DMS79 (cell line): ENCODE results near the gene TNNC1.

Experiments
- DNase-seq: peaks from one replicate; lab custom pipeline; 2025; lab: John Stamatoyannopoulos, UW

TNNC1 gene

DNA sequence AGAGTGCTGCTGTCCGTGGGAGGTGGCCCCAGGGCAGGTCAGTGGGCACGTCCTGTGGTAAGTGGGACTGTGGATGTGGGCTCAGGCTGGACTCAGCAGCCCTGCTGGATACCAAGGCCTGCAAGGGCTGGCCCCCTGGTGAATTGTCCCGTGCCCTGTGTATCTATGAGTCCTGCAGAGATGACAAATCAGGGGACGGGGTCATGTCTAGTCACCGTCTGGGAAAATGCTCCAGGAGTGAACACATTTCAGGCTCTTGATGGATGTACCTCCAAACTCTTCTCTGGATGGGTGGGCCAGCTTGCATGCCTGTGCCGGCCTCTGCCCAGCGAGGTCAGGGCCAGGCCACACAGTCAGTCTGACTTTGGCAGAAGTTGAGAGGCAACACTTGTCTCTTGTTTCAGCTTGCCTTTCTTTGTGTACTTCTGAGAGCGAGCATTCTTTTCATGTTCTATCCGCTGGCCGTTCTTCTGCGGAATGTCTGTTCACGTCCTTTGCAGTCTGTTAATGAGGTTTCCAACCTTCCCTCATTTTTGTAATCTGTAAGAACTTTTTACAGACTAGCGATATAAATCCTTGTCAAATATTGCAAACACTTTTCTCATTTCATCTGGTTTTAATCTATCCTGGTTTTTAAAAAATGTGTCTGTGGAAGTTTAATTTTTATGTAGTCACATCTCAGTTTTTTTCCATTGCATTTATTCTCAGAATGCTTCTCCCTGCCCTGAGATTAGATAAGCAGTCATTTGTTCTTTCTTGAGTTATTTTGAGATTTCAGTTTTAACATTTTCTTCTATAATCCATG, 29.9 kb upstream of the TNNC1 start:
- DNase-seq = no peak

DNA sequence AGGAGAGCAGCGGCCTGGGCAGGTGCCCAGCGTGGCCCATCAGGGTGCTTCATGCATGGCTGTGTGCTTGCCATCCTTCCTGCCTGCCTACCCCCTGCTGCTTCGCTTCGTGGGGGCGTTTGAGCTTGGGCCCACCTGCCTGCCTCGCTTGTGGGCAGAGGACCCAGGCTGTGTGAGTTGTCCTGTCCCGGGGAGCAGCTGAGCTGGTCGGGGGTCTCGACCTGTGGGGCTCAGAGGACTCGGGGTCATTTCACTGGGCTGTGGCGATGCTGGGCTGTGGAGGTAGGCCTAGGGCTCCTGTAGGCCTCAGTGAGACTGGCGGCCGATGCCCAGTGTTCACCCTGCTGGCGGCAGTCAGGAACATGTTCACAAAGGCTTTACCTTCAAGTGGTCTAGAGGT, 29.2 kb upstream of the TNNC1 start:
- DNase-seq = no peak

DNA sequence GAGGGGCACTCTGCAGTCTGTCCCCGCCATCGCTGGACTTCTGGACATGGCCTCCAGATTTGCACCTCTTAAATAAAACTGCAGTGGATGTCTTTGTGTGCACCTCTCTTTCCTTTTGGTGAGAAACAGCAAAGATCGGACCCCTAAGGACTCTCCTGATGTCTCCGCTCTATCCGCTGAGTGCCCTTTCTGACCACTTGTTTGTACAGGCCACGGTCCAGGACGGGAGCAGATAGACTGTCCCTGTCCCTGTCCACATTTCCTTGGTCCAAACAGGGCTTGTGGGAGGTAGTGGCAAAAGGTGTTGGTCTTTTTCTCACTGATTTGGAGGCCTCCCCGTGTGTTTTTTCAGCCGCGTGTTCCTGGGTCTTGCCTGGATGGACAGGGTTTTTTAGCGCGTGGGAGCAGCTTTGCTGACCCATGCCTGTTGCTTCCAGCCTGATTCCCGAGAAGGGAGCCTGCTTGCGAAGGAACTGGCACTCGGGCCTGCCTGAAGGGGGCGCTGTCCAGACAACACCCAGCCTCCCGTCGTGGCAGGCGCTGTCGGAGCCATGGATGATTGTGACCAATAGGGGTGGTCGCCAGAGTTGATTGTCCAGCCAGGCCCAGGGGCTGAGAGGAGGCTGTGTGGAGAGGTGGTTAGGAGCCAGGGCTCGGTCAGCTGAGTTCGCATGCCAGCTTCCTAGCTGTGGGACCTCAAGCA, 28.1 kb upstream of the TNNC1 start:
- no peak for DNase-seq

DNA sequence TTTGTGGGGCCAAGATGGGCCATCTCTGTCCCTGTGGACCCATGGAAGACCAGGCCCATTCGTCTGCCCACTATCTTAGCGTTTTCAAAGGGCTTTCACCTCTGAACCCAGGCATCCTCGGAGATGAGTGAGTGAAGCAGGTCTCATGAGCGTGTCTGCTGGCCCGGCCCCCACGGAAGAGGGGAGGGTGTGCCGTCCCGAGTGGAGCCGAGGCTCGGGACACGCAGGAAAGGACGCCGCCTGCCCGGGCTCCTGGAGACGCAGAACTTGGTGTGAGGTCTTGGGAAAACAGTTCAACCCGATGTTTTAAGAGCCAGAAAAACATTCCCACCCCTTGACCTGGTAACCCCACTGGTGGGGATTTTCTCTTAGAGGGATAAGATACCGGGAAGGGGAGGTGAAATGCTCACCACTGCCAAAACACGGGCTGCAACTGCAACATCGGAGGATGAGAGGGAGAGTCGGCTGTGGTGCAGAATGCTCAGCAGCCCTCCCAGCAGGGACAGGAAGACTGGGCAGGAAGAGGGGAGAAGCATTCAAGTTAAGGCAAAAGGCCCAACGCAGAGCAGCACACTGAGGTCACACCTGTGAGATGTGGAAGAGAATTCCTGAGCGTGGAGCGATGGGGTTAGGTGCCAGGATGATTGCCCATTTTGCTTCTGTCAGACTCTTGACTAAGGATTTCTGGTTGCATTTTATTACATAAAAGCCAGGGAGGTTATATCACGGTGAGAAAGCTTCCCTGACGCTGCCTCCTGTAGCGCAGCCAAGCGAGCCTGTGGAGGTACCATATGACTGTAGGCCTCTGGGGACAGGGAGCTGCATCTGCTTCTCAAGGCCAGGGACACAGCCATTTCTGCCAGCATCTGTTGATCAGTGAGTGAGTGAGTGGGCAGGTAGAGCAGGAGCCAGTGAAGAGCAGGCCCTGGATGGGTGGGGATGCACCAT, 27.2 kb upstream of the TNNC1 start:
- no peak for DNase-seq

DNA sequence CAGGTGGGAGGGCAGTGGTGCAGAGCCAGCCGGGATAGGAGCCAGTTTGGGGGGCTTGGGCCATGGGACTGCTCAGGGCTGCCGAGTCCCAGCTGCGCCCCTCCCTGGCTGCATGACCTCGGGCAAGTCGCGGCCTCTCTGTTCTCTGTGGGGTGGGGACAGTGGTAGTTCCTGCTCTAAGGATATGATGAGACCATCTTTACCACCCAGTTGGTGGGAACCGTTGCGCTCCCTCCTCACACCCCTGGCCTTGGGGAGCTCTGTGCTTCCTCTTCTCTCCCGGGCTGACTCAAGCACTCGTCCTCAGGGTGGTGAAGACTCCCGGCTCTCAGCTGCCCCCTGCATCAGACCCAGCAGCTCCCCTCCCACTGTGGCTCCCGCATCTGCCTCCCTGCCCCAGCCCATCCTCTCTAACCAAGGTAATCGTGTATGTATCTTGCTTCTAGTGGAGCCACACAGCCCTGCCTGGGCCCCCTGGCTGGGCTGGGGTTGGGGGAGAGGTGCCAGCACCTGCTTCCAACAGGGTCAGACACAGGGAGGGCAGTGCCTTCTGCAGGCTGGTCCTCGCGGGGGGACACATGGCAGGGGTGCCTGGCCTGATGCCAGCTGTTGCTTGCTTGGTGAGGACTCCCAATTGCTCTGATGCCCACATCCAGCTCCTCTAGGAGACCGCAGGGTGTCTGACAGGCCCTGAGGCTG, 26.2 kb upstream of the TNNC1 start:
- DNase-seq = no peak

DNA sequence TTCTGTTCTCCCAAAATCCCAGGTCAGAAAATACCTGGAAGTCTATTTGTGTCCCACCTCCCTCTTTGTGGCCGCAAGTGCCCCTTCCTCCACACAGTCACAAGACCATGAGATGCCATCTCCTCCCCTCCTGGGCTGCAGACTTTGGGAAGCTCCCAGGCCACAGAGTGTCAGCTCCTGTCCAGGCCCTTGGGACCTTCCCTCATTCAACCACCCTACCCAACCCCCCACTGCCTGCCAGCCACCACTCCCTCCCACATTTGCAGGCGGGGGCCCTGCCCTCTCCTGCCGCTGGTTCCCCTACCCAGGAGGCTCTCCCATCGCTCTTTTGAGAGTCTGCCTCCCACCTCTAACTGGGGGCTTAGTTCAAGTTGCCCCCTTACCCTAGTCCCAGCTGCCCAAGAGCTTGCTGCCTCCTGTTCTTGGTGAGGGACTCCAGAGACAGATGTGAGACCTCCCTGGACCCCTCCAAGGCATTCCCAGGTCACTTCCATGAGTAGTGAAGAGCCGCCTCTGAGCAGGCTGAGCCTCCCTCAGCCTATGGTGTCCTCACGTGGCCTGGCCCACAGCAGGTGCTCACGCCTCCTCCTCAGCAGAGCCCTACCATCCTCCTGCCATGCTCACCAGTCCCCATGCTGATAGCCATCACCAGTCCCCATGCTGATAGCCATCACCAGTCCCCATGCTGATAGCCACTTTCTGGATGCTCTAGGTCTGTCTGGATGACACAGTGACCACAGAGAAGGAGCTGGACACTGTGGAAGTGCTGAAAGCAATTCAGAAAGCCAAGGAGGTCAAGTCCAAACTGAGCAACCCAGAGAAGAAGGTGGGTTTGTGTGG, 25.4 kb upstream of the TNNC1 start:
- DNase-seq = no peak

DNA sequence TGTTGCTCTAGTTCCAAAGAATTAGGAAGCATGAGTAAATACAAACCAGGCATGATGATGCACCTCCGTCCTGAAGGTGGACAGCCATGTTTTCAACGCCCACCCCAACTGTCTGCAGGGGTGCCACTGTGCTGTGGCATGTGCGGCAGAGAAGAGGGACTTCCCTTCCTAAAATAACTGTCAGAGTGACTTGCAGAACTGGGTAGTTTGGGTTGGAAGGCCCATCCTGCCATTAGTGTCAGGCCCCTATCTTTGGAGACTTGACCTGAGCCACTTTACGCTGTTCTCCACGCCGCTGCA, 23.9 kb upstream of the TNNC1 start:
- no peak for DNase-seq

DNA sequence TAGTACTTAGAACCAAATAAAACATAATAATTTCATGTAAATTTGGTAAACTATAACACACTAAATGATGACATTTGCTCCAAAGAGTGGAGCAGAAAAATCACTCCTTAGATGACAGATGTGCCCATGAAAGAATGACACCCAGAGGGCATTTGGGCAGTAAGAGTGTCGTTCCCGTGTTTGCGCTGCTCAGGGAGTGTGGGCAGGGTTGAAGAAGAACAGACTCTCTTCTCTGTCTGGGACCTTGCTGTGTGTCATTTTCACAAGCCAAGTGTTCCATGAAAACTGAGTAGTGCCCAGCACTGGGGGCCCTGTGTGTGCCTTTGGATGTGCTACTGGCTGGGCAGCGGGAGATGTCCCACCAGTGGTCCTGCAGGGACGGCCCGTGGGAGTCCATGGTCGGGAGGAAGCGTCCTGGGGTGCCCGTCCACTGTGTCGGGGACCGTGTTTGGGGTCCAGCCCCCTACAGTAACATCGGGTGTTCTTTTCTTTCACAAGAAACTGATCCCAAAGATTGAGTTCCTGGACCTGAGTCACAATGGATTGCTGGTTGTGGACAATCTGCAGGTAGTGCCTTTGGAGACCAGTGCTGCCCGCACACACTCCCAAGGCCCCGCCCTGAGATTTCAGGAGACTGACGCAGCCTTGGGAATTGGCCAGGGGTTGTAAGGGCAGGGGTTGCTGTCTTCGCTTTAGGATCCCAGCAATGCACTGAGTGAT, 23.4 kb upstream of the TNNC1 start:
- DNase-seq = no peak

DNA sequence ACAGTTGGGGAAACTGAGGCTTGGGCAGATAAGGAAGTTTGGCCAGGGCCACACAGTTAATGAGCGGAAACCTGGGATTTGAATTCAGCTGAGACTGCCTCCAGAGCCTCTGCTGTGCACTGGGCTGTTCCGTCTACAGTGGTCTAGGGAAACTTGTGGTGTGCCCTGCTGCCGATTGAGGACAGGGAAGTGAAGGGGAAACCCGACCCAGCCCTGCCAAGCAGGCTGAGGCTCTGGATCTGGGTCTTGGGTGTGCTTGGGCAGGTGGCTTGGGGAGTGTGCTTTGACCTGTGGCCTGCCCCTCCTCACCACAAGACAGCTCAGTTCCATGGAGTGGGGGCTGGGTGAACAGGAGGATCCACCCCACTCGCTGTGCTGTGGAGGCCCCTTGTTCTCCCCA, 19.2 kb upstream of the TNNC1 start:
- no peak for DNase-seq

DNA sequence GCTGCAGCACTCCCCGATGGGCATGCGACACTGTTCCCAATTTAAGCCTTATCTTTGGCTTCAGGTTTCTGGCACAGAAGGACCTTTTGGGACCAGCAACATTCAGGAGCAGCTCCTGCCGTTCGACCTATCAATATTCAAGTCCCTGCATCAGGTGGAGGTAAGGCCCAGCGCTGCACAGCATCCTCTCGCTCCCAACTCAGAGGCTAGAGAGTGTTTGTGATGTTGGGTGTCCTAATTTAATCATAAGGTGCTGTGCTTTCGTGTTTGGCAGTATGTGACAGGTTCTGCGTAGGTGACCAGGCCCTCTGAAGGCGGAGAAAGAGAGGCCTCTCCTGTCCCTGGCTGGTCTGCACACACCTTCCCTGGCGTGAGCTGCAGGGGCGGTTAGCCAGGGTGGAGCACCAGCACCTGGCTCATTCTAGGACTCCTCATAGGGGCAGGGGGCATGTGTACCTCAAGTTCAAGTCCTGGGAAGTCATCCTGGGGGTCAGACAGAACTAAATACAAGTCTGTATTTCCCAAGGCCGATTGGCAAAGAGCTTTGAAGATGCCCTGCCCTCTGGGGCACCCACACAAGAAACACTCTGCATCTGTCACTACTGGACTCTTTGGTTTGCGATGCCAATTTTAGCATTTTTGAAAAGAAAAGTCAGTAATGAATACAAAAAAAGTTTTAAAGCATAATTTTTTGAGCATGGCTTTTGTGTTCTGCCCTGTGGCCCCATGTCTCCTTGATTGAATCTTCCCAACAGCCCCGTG, 18.6 kb upstream of the TNNC1 start:
- no peak for DNase-seq

DNA sequence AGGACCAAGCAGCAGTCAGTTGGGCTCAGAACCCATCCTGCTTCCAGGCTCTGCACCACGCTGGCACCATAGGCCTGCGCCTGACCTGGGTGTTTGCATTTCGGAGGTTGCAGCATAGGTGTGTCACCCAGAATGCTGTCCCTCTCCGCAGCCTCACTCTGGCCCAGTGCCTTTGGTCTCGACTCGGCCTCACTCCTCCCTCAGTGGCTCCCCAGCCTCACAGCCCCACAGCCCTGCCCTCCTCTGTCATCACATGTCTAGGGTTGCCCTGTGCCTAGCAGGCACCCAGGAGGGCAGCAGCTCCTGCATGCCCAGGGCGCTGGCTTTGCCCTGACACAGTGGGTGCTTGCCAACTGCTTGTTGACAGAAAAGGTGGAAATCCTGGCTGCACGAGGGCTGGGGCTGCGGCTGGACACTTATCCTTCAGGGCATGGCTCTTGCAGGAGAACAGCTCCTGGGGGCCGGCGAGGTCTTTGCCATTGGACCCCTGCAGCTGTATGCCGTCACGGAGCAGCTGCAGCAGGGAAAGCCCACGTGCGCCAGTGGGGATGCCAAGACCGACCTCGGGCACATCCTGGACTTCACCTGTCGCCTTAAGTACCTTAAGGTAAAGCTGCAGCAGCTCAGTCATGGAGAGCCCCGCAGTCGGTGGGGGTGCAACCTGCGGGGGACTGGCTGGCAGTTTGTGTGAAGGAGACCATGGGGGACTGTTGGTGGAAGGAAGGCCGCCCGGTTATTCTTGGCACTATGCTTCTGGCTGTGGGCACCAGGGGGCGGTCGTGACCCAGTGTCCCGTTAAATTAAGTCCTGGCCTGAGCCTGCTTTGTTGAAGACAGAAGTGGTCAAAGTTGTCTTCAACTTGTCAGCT, 17.8 kb upstream of the TNNC1 start:
- no peak for DNase-seq

DNA sequence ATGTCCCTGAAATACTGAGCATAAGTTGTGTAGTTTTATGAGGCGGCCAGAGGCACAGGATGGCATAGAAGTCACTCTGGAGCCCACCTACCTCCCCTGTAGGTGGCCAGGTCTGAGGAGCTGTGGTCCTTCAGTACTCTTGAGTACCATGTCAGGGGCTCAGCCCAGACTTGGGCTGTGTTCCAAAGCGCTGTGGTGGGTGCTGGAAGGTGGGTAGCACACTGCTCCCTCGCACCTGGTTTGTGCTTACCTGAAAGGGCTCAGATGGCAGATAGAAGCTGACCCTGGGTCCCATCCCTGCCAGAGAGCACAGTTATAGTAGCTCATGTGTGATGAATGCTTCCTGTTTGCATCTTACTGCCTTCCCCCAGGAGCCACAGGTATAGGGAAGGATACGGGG, 17.1 kb upstream of the TNNC1 start:
- no peak for DNase-seq

DNA sequence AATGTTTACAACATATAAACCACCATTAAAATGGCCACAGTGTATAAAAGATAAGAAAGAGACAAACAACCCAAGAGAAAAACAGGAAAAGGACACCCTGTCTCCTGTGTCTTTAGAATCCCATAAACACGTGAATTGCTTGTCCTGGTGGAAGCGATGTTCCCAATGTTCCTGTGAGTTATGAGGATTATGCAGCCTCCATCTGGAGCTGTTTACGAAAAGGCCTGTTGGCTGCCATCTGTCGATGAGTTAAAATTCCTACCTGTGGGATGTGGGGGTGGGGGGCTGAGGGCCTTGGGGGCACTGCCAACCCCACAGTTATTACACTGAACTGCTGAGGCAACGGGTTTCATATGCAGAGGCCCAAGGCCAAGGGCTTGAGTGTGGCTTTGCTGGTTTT, 15.2 kb upstream of the TNNC1 start:
- no peak for DNase-seq

DNA sequence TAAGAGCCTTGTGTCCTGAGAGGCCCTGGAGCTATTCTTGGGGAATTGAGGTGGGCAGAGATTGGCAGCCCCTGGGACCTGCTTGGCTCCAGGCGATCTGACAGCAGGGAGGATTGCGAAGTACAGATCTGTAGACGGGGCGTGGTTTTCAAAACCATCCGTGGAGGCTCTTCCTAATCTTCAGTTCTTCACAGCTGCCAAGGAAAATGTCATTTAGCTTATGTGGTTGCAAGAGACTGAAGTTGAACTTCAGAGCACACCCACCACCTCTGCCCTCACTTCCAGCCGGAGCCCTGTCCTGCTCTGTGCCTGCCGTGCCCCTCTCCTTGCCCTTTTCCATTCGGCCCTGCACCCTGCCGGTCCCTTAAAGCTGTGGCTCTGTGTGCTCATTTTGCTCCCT, 14.5 kb upstream of the TNNC1 start:
- no peak for DNase-seq

DNA sequence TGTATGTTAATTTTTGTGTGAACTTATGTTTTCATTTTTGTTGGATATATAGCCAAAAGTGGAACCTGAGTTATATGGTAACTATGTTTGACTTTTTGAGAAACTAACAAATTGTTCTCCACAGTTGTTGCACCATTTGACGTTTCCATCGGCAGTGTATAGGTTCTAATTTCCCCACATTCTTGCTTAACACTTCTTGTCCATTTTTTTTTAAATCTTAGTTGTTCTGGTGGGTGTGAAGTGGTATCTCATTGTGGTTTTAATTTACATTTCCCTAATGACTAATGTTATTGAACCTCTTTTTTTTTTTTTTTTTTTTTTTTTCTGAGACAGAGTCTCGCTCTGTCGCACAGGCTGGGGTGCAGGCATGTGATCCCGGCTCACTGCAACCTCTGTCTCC, 9.6 kb upstream of the TNNC1 start:
- DNase-seq = no peak

DNA sequence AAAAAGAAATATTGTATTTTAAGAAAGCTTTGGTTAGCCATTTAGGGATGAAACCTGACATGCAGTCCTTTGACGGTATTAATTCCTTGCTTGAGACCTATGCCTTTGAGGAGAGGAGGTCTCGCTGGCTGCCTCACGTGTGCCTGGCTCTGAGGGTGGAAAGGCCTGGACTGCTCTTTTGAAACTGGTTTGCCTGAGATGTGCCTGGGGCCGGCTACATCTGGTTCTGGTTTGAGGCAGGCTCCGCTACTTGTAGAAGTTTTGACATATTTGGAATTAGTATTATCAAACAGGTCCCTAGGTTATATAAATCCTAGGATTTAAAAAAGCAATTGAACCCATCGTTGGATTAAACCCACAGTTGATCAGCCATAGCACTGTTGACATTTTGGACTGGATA, 8.0 kb upstream of the TNNC1 start:
- no peak for DNase-seq

DNA sequence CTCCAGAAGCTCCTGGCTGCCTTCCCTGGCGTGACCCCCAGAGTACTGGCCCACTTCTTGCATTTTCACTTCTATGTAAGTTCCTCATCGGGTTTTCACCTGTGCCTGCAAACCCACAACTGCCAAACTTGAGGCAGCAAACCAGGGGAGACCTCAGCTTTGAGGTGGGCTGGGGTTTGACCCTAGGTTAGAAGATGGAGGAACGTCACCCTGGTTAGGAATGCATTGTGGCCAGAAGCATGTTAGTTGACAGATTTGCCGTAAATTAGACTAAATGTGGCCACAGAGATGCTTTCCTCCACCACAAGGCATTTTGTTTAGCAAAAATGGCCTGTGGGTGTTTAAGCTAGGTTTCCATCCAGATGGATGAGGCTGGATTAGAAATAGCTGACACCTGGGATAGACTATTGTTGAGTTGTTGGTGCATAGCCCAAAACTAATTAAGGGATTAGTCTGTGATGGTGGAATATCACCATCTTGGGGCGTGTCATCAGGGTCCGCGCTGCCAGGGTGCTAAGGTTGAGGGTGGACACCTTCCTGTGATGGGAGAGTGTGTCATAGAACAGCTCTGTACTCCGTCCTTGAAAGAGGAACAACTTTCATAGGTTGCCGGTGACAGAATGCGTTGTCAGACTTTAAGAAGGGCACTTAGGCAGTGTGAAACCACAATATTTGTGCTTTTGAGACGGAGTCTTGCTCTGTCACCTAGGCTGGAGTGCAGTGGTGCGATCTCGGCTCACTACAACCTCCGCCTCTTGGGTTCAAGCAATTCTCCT, 5.1 kb upstream of the TNNC1 start:
- no peak for DNase-seq
